HepG2 (cell line): Measurements from ENCODE around the gene CABLES2. TPM values are rescaled to one million over a fixed set of nuclear protein-coding genes. Genes with fewer than 3 reads are reported as not detected.

ENCODE experiments used
- AFF4 ChIP-seq: sonication (generic); formaldehyde crosslinking; IDR thresholded peaks from 2 replicates; pipeline ENCODE4 v1.4.0; 2020; ENCODE audit warnings: missing genetic modification reagents
- ARID3A ChIP-seq: IDR thresholded peaks from 2 replicates; pipeline ENCODE4 v1.6.1; 2012; ENCODE audit warnings: low read depth, low read length, improper control_type of control experiment
- GATAD1 ChIP-seq: IDR thresholded peaks from 2 replicates; pipeline ENCODE4 v1.6.1; 2016; ENCODE audit warnings: missing genetic modification reagents, missing compliant biosample characterization
- HOXA9 ChIP-seq: sonication (generic); formaldehyde crosslinking; IDR thresholded peaks from 2 replicates; pipeline ENCODE4 v1.8.1; 2022; ENCODE audit warnings: missing genetic modification reagents, mild to moderate bottlenecking, moderate library complexity, borderline replicate concordance
- NFIC ChIP-seq: IDR thresholded peaks from 2 replicates; pipeline ENCODE4 v1.6.1; 2012; ENCODE audit warnings: mild to moderate bottlenecking, low read length, inconsistent platforms
- PAWR ChIP-seq: sonication (generic); formaldehyde crosslinking; IDR thresholded peaks from 2 replicates; pipeline ENCODE4 v1.4.0; 2020; ENCODE audit warnings: missing genetic modification reagents, mild to moderate bottlenecking, borderline replicate concordance
- RERE ChIP-seq: IDR thresholded peaks from 2 replicates; pipeline ENCODE4 v1.6.1; 2016; ENCODE audit warnings: low read depth, missing genetic modification reagents, missing compliant biosample characterization
- RFX1 ChIP-seq: fragments of 450-650 bp; IDR thresholded peaks from 2 replicates; pipeline ENCODE4 v1.6.1; 2017
- SNAI1 ChIP-seq: sonication (generic); formaldehyde crosslinking; IDR thresholded peaks from 2 replicates; pipeline ENCODE4 v1.5.0; 2020; ENCODE audit warnings: mild to moderate bottlenecking, missing genetic modification reagents, borderline replicate concordance
- TARDBP ChIP-seq: sonication (generic); formaldehyde crosslinking; IDR thresholded peaks from 2 replicates; pipeline ENCODE4 v1.8.0; 2022; ENCODE audit warnings: mild to moderate bottlenecking, missing genetic modification reagents
- ZBTB8A ChIP-seq: sonication (generic); formaldehyde crosslinking; IDR thresholded peaks from 2 replicates; pipeline ENCODE4 v1.4.0; 2020; ENCODE audit warnings: mild to moderate bottlenecking, low read depth, missing genetic modification reagents, borderline replicate concordance
- ZNF143 ChIP-seq: sonication (generic); formaldehyde crosslinking; IDR thresholded peaks from 2 replicates; pipeline ENCODE4 v1.4.0; 2020; ENCODE audit warnings: missing genetic modification reagents
- ZNF552 ChIP-seq: sonication (generic); formaldehyde crosslinking; IDR thresholded peaks from 2 replicates; pipeline ENCODE4 v1.9.0; 2022; ENCODE audit warnings: missing genetic modification reagents, mild to moderate bottlenecking, borderline replicate concordance
- ZNF607 ChIP-seq: sonication (generic); formaldehyde crosslinking; IDR thresholded peaks from 2 replicates; pipeline ENCODE4 v1.5.1; 2020; ENCODE audit warnings: missing genetic modification reagents, mild to moderate bottlenecking, borderline replicate concordance
- ZNF670 ChIP-seq: sonication (generic); formaldehyde crosslinking; IDR thresholded peaks from 2 replicates; pipeline ENCODE4 v1.8.0; 2022; ENCODE audit warnings: mild to moderate bottlenecking, missing genetic modification reagents, borderline replicate concordance
- ZSCAN29 ChIP-seq: sonication (generic); formaldehyde crosslinking; conservative IDR thresholded peaks from 2 replicates; pipeline ENCODE4 v1.4.0; 2020; ENCODE audit warnings: mild to moderate bottlenecking, missing genetic modification reagents
- polyA plus RNA-seq, 8 experiments: library from polyadenylated mRNA; depleted of rRNA in 3 of 8; stranded (reverse) in 7 of 8; unstranded in 1 of 8; fragments of >200 nt; fragmentation: Illumina TruSeq in 4 of 8; extraction: Trizol in 4 of 8; gene quantifications; 2 replicates each; pipeline versions ENCODE4 v1.2.1 to v1.2.3, GENCODE V29; 2011 to 2016; ENCODE audit warnings: low read depth in 4 of 8, missing spikeins in 1 of 8, mixed read lengths in 1 of 8; ENCODE audit not compliant: insufficient read depth in 1 of 8
- total RNA-seq, 5 experiments: library from RNA; depleted of rRNA; stranded (reverse); fragments of >200 nt; fragmentation: Illumina TruSeq; extraction: Trizol; gene quantifications; 2 replicates each; pipeline ENCODE4 v1.2.3, GENCODE V29; 2016; ENCODE audit warnings: low read depth in 1 of 5

The CABLES2 gene
- total and polyA plus RNA-seq, 2 of the 13 experiments (the other 11 are each of a cell fraction or from before 2014, with no cell fraction given) = 5.2 to 9.7 TPM

GRCh38 chr20:62386383-62387218 lies 20.5 kb downstream of the CABLES2 start, which contains the start of gene RPS21 (continued):
- TF ChIP-seq AFF4 (CRISPR knock-in tag) (no peak), ZNF143 (CRISPR knock-in tag) (peak; percentile 72), SNAI1 (CRISPR knock-in tag) (peak; percentile 97; the same call in 1 of the 2 replicates), HOXA9 (CRISPR knock-in tag) (peak; percentile 95; the same call in 1 of the 2 replicates), GATAD1 (CRISPR knock-in tag) (peak; percentile 99), PAWR (peak; percentile 80), ZNF607 (CRISPR knock-in tag) (no peak; the same call in none of the 2 replicates), RFX1 (no peak), ARID3A (no peak), ZNF552 (CRISPR knock-in tag) (peak; percentile 39; the same call in 1 of the 2 replicates), ZBTB8A (0 out of 2 replicates have a peak, but pooled peaks have one; percentile 76), TARDBP (CRISPR knock-in tag) (peak; percentile 93), NFIC (no peak), ZSCAN29 (0 out of 2 replicates have a peak, but pooled peaks have one; percentile 20), ZNF670 (CRISPR knock-in tag) (no peak; the same call in 1 of the 2 replicates), RERE (peak; percentile 14; the same call in 1 of the 2 replicates)
